ENCODE results near the gene TMEM178B. TPM values are rescaled to one million over a fixed set of nuclear protein-coding genes. Genes with fewer than 3 reads are reported as not detected.

The TMEM178B gene
- total RNA-seq, 2 experiments from 2014 or later: 0.06 to 0.21 TPM

- Mint-ChIP-seq H3K4me1 (peaks cover 3% of the 10 kb centered on the region), H3K27ac (no peak overlapping the region), H3K36me3 (no peaks in the 10 kb centered on the region), H3K4me3 (no peak overlapping the region), H3K27me3 (no peaks in the 10 kb centered on the region), H3K9me3 (no peaks in the 10 kb centered on the region)
- no peak for DNase-seq
Observed at GRCh38 chr7:141358386-141358785, 284.5 kb downstream of the TMEM178B start.

GRCh38 chr7:141359262-141359661 lies 285.4 kb downstream of the TMEM178B start:
- DNase-seq: no peak
- H3K4me3 Mint-ChIP-seq: no peak overlapping the region
- H3K27me3 Mint-ChIP-seq: no peaks in the 10 kb centered on the region
- no peak overlapping the region for H3K27ac Mint-ChIP-seq
- no peaks in the 10 kb centered on the region for H3K36me3 Mint-ChIP-seq
- H3K4me1 Mint-ChIP-seq: peaks cover 2% of the 10 kb centered on the region
- H3K9me3 Mint-ChIP-seq: no peaks in the 10 kb centered on the region

- DNase-seq: no peak
- Mint-ChIP-seq H3K27ac (no peak overlapping the region), H3K9me3 (no peaks in the 10 kb centered on the region), H3K4me1 (no peaks in the 10 kb centered on the region), H3K27me3 (no peaks in the 10 kb centered on the region), H3K36me3 (no peaks in the 10 kb centered on the region), H3K4me3 (no peak overlapping the region)
Observed at GRCh38 chr7:141359740-141360415, 286.0 kb downstream of the TMEM178B start.

- Mint-ChIP-seq H3K4me3 (no peak overlapping the region), H3K36me3 (no peaks in the 10 kb centered on the region), H3K4me1 (no peaks in the 10 kb centered on the region), H3K9me3 (no peaks in the 10 kb centered on the region), H3K27ac (no peak overlapping the region), H3K27me3 (no peaks in the 10 kb centered on the region)
- DNase-seq: no peak
Observed at GRCh38 chr7:141360416-141360760, 286.5 kb downstream of the TMEM178B start.

- Mint-ChIP-seq H3K27ac (no peak overlapping the region), H3K4me1 (no peaks in the 10 kb centered on the region), H3K36me3 (no peaks in the 10 kb centered on the region), H3K27me3 (no peaks in the 10 kb centered on the region), H3K9me3 (no peaks in the 10 kb centered on the region), H3K4me3 (no peak overlapping the region)
- no peak for DNase-seq
Observed at GRCh38 chr7:141360803-141361202, 286.9 kb downstream of the TMEM178B start.

- H3K4me3 Mint-ChIP-seq: no peak overlapping the region
- no peaks in the 10 kb centered on the region for H3K36me3 Mint-ChIP-seq
- DNase-seq: no peak
- H3K27ac Mint-ChIP-seq: no peak overlapping the region
- no peaks in the 10 kb centered on the region for H3K9me3 Mint-ChIP-seq
- no peaks in the 10 kb centered on the region for H3K4me1 Mint-ChIP-seq
- no peaks in the 10 kb centered on the region for H3K27me3 Mint-ChIP-seq
Observed at GRCh38 chr7:141361479-141361878, 287.6 kb downstream of the TMEM178B start.

GRCh38 chr7:141361960-141362359 lies 288.1 kb downstream of the TMEM178B start:
- Mint-ChIP-seq H3K27me3 (no peaks in the 10 kb centered on the region), H3K27ac (no peak overlapping the region), H3K4me3 (no peak overlapping the region), H3K9me3 (no peaks in the 10 kb centered on the region), H3K36me3 (no peaks in the 10 kb centered on the region), H3K4me1 (no peaks in the 10 kb centered on the region)
- no peak for DNase-seq

GRCh38 chr7:141362580-141363435 lies 288.9 kb downstream of the TMEM178B start:
- Mint-ChIP-seq H3K4me1 (no peaks in the 10 kb centered on the region), H3K27me3 (peaks cover 2% of the 10 kb centered on the region), H3K9me3 (no peaks in the 10 kb centered on the region), H3K36me3 (no peaks in the 10 kb centered on the region), H3K4me3 (no peak overlapping the region), H3K27ac (no peak overlapping the region)
- DNase-seq: no peak

GRCh38 chr7:141363748-141364147 lies 289.9 kb downstream of the TMEM178B start:
- Mint-ChIP-seq H3K27ac (no peak overlapping the region), H3K4me1 (no peaks in the 10 kb centered on the region), H3K9me3 (no peaks in the 10 kb centered on the region), H3K27me3 (peaks cover 3% of the 10 kb centered on the region), H3K4me3 (no peak overlapping the region), H3K36me3 (no peaks in the 10 kb centered on the region)
- DNase-seq: no peak

- no peak overlapping the region for H3K4me3 Mint-ChIP-seq
- no peak overlapping the region for H3K27ac Mint-ChIP-seq
- H3K9me3 Mint-ChIP-seq: no peaks in the 10 kb centered on the region
Observed at GRCh38 chr7:141366091-141366621, 292.3 kb downstream of the TMEM178B start.

GRCh38 chr7:141369422-141369821 lies 295.6 kb downstream of the TMEM178B start:
- Mint-ChIP-seq H3K9me3 (no peaks in the 10 kb centered on the region), H3K4me3 (no peak overlapping the region), H3K27me3 (peaks cover 7% of the 10 kb centered on the region), H3K27ac (no peak overlapping the region), H3K4me1 (no peaks in the 10 kb centered on the region), H3K36me3 (no peaks in the 10 kb centered on the region)
- DNase-seq: no peak

More at GRCh38 chr7:141366091-141366621, 292.3 kb downstream of the TMEM178B start:
- no peaks in the 10 kb centered on the region for H3K4me1 Mint-ChIP-seq
- H3K27me3 Mint-ChIP-seq: peaks cover 3% of the 10 kb centered on the region
- no peak for DNase-seq
- H3K36me3 Mint-ChIP-seq: no peaks in the 10 kb centered on the region

- H3K4me1 Mint-ChIP-seq: no peaks in the 10 kb centered on the region
- H3K27ac Mint-ChIP-seq: no peak overlapping the region
- no peak for DNase-seq
- no peaks in the 10 kb centered on the region for H3K9me3 Mint-ChIP-seq
- H3K4me3 Mint-ChIP-seq: no peak overlapping the region
- H3K36me3 Mint-ChIP-seq: no peaks in the 10 kb centered on the region
- H3K27me3 Mint-ChIP-seq: peaks cover 10% of the 10 kb centered on the region
Observed at GRCh38 chr7:141370178-141370577, 296.3 kb downstream of the TMEM178B start.

- no peaks in the 10 kb centered on the region for H3K36me3 Mint-ChIP-seq
- no peak for DNase-seq
- H3K27me3 Mint-ChIP-seq: peaks cover 10% of the 10 kb centered on the region
- H3K4me3 Mint-ChIP-seq: no peak overlapping the region
- no peaks in the 10 kb centered on the region for H3K9me3 Mint-ChIP-seq
- H3K4me1 Mint-ChIP-seq: no peaks in the 10 kb centered on the region
- no peak overlapping the region for H3K27ac Mint-ChIP-seq
Observed at GRCh38 chr7:141370650-141371049, 296.8 kb downstream of the TMEM178B start.

GRCh38 chr7:141374425-141374824 lies 300.6 kb downstream of the TMEM178B start:
- H3K27me3 Mint-ChIP-seq: peaks cover 6% of the 10 kb centered on the region
- no peak overlapping the region for H3K27ac Mint-ChIP-seq
- no peak for DNase-seq
- no peak overlapping the region for H3K4me3 Mint-ChIP-seq
- H3K9me3 Mint-ChIP-seq: no peaks in the 10 kb centered on the region
- no peaks in the 10 kb centered on the region for H3K36me3 Mint-ChIP-seq
- H3K4me1 Mint-ChIP-seq: no peaks in the 10 kb centered on the region

GRCh38 chr7:141375442-141375841 lies 301.6 kb downstream of the TMEM178B start:
- Mint-ChIP-seq H3K27ac (no peak overlapping the region), H3K27me3 (peaks cover 6% of the 10 kb centered on the region), H3K4me1 (no peaks in the 10 kb centered on the region), H3K36me3 (no peaks in the 10 kb centered on the region), H3K9me3 (no peaks in the 10 kb centered on the region), H3K4me3 (no peak overlapping the region)
- DNase-seq: no peak
